ENCODE measurements around the gene OMA1.

Gene OMA1

GRCh38 chr1:58457023-58457635 lies 89.4 kb downstream of the OMA1 start:
- no peak for DNase-seq

- no peak for DNase-seq
Observed at GRCh38 chr1:58456470-58456869, 90.1 kb downstream of the OMA1 start.

GRCh38 chr1:58454807-58455206 lies 91.7 kb downstream of the OMA1 start:
- DNase-seq, result no peak

- DNase-seq, result no peak
Observed at GRCh38 chr1:58454385-58454784, 92.1 kb downstream of the OMA1 start.

GRCh38 chr1:58451560-58452191 lies 94.8 kb downstream of the OMA1 start:
- DNase-seq, result no peak

- no peak for DNase-seq
Observed at GRCh38 chr1:58447886-58448285, 98.6 kb downstream of the OMA1 start.

GRCh38 chr1:58447042-58447441 lies 99.5 kb downstream of the OMA1 start:
- DNase-seq, result no peak

GRCh38 chr1:58446368-58446767 lies 100.2 kb downstream of the OMA1 start:
- no peak for DNase-seq

- no peak for DNase-seq
Observed at GRCh38 chr1:58443986-58444868, 102.3 kb downstream of the OMA1 start.

- DNase-seq, result no peak
Observed at GRCh38 chr1:58442114-58442513, 104.4 kb downstream of the OMA1 start.

- no peak for DNase-seq
Observed at GRCh38 chr1:58441699-58442098, 104.8 kb downstream of the OMA1 start.

GRCh38 chr1:58440696-58441095 lies 105.8 kb downstream of the OMA1 start:
- DNase-seq, result no peak

GRCh38 chr1:58439946-58440345 lies 106.6 kb downstream of the OMA1 start:
- DNase-seq, result no peak

- no peak for DNase-seq
Observed at GRCh38 chr1:58438468-58438867, 108.1 kb downstream of the OMA1 start.

- DNase-seq, result no peak
Observed at GRCh38 chr1:58437623-58438022, 108.9 kb downstream of the OMA1 start.

GRCh38 chr1:58436615-58437297 lies 109.8 kb downstream of the OMA1 start:
- DNase-seq, result no peak

- no peak for DNase-seq
Observed at GRCh38 chr1:58435376-58435775, 111.2 kb downstream of the OMA1 start.

- no peak for DNase-seq
Observed at GRCh38 chr1:58434607-58435006, 111.9 kb downstream of the OMA1 start.

- DNase-seq, result no peak
Observed at GRCh38 chr1:58434181-58434580, 112.3 kb downstream of the OMA1 start.

- DNase-seq, result no peak
Observed at GRCh38 chr1:58432851-58433668, 113.5 kb downstream of the OMA1 start.

- DNase-seq, result no peak
Observed at GRCh38 chr1:58431901-58432620, 114.5 kb downstream of the OMA1 start.

Data from activated CD4-positive, alpha-beta T cell treated with anti-CD3 and anti-CD28 coated beads, Interleukin-2, Interleukin-6, amounts not matched to agents 100 ng/mL and 50 ng/mL, durations not matched to agents 16 hours and 8 hours (primary cell).